ENCODE results near the gene EFL1.
"Not testable (repeated sequence)": the region's sequence is repeated elsewhere in the genome, so short reads cannot be mapped to it uniquely, and the experiment has no call there.

Gene EFL1

GRCh38 chr15:82195818-82196217 is 66.7 kb downstream of the EFL1 start:
- DNase-seq = not testable (repeated sequence)

GRCh38 chr15:82194488-82194887 is 68.0 kb downstream of the EFL1 start:
- not testable (repeated sequence) for DNase-seq

GRCh38 chr15:82193435-82193834 is 69.1 kb downstream of the EFL1 start:
- not testable (repeated sequence) for DNase-seq

GRCh38 chr15:82192394-82192793 is 70.1 kb downstream of the EFL1 start:
- DNase-seq = not testable (repeated sequence)

GRCh38 chr15:82186719-82187406 is 75.7 kb downstream of the EFL1 start:
- DNase-seq = no peak

- no peak for DNase-seq
Measured at GRCh38 chr15:82186161-82186560, 76.4 kb downstream of the EFL1 start.

- DNase-seq = no peak
Measured at GRCh38 chr15:82184776-82185175, 77.8 kb downstream of the EFL1 start.

- DNase-seq = no peak
Measured at GRCh38 chr15:82184355-82184754, 78.2 kb downstream of the EFL1 start.

- DNase-seq = no peak
Measured at GRCh38 chr15:82183121-82184031, 79.2 kb downstream of the EFL1 start.

- DNase-seq = no peak
Measured at GRCh38 chr15:82181371-82181770, 81.2 kb downstream of the EFL1 start.

- DNase-seq = no peak
Measured at GRCh38 chr15:82178061-82178460, 84.5 kb downstream of the EFL1 start.

- DNase-seq = no peak
Measured at GRCh38 chr15:82177291-82178010, 85.1 kb downstream of the EFL1 start.

GRCh38 chr15:82176542-82176941 is 86.0 kb downstream of the EFL1 start:
- DNase-seq = no peak

GRCh38 chr15:82174471-82175235 is 87.9 kb downstream of the EFL1 start:
- no peak for DNase-seq

GRCh38 chr15:82173108-82173507 is 89.4 kb downstream of the EFL1 start:
- no peak for DNase-seq

- no peak for DNase-seq
Measured at GRCh38 chr15:82172506-82172905, 90.0 kb downstream of the EFL1 start.

GRCh38 chr15:82168757-82169156 is 93.8 kb downstream of the EFL1 start:
- DNase-seq = no peak

- no peak for DNase-seq
Measured at GRCh38 chr15:82168296-82168695, 94.2 kb downstream of the EFL1 start.

GRCh38 chr15:82165948-82166376 is 96.6 kb downstream of the EFL1 start:
- no peak for DNase-seq

- no peak for DNase-seq
Measured at GRCh38 chr15:82159922-82160321, 102.6 kb downstream of the EFL1 start.

GRCh38 chr15:82158811-82159210 is 103.7 kb downstream of the EFL1 start:
- DNase-seq = no peak

GRCh38 chr15:82150645-82151044 is 111.9 kb downstream of the EFL1 start:
- DNase-seq = no peak
